Measurements from ENCODE around the gene ZNF804B. TPM values are rescaled to one million over a fixed set of nuclear protein-coding genes. Genes with fewer than 3 reads are reported as not detected.

Gene ZNF804B
- total and polyA plus RNA-seq, 9 of the 15 experiments (the other 6 are each of a cell fraction or from before 2014, with no cell fraction given) = 0.04 to 0.22 (median 0.09) TPM; not detected in 6

GRCh38 chr7:89104748-89105685 is 345.5 kb downstream of the ZNF804B start:
- ChIA-PET POLR2A (no interaction called here), CTCF (ENCODE audit: low intra/inter-chr PET ratio) (no interaction called here)
- H3K27ac ChIP-seq (ENCODE audit: extremely low read depth, low read depth, low read length) = no peak overlapping the region
- FAIRE-seq (no peak), DNase-seq (ENCODE audit: extremely low read depth in 1 of 4, low spot score in 3 of 4) (no peak), ATAC-seq (no peak)
- H3K36me3 ChIP-seq (ENCODE audit: control insufficient read depth, insufficient read depth, low read length) = no peaks in the 10 kb centered on the region
- no peak overlapping the region for H2AFZ ChIP-seq (ENCODE audit: low read depth, low read length)
- no peaks in the 10 kb centered on the region for H3K9me1 ChIP-seq (ENCODE audit: control insufficient read depth, insufficient read depth, low read length)
- BruUV-seq (replicated peaks) = no TSS peak
- H3K9me3 ChIP-seq (replicated peaks; ENCODE audit: control insufficient read depth, insufficient read depth, low read depth, low read length) = no peaks in the 10 kb centered on the region
- intact Hi-C loops (cut with micrococcal nuclease) = no loop called here
- 0% methylated on average over 6 of the region's 6 CpGs for WGBS (ENCODE audit: insufficient coverage, low coverage, missing lambda C conversion rate)
- H3K9ac ChIP-seq (ENCODE audit: insufficient read depth in 1 of 2, low read depth in 2 of 2, low read length in 2 of 2) = no peak overlapping the region
- H3K79me2 ChIP-seq (ENCODE audit: control insufficient read depth, insufficient read depth, low read length) = no peaks in the 10 kb centered on the region
- no peaks in the 10 kb centered on the region for H3K4me1 ChIP-seq (replicated peaks in 1 of 2; ENCODE audit: control insufficient read depth in 2 of 2, insufficient read depth in 2 of 2, low read length in 2 of 2)
- no peaks in the 10 kb centered on the region for H3K27me3 ChIP-seq (ENCODE audit: control insufficient read depth in 2 of 2, insufficient read depth in 2 of 2, low read length in 2 of 2)
- H3K4me3 ChIP-seq = no peak overlapping the region
- no peaks in the 10 kb centered on the region for H4K20me1 ChIP-seq (replicated peaks; ENCODE audit: control insufficient read depth, insufficient read depth, low read length)
- TF ChIP-seq RERE (CRISPR knock-in tag; IDR thresholded peaks at IDR 0.05; ENCODE audit: borderline replicate concordance) = no peak
- no peak for TF ChIP-seq PHF20 (IDR thresholded peaks at IDR 0.05; ENCODE audit: partially characterized antibody)
- in situ Hi-C loops (cut with MboI) = no loop called here
- H3K4me2 ChIP-seq (ENCODE audit: insufficient read depth, low read length) = no peak overlapping the region

Data from K562 (cell line).